22Rv1 (cell line): ENCODE results near the gene GSS.

Experiments
- ZFX ChIP-seq: fragments of 450-650 bp; IDR thresholded peaks from 2 replicates; pipeline ENCODE4 v1.6.1; 2017; ENCODE audit warnings: antibody characterized with exemption, borderline replicate concordance
- TF ChIP-seq, protein P1 (sequence below): fragments of 450-650 bp; IDR thresholded peaks from 2 replicates; pipeline ENCODE4 v1.5.1; 2017; ENCODE audit warnings: mild to moderate bottlenecking

DNA sequence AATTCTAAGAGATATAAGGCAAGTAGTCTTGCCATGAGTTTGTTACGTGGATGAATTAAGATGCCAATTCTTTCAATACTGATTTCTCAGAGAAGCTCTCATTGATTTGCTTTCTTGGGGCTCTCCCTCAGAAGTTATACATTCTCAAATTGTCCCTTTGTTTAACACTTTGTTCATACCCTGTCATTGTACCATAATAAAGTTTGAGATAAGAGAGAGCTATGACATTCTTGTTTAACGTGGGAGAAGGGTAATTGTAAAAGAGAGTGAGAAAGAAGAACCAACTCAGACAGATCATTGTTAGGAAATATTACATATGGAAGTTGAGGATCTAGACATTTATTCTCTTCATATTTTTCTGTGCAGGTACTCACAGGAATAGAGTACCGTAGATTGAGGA lies 60.1 kb downstream of the GSS start:
- no peak for TF ChIP-seq ZFX
- TF ChIP-seq, protein P1, sequence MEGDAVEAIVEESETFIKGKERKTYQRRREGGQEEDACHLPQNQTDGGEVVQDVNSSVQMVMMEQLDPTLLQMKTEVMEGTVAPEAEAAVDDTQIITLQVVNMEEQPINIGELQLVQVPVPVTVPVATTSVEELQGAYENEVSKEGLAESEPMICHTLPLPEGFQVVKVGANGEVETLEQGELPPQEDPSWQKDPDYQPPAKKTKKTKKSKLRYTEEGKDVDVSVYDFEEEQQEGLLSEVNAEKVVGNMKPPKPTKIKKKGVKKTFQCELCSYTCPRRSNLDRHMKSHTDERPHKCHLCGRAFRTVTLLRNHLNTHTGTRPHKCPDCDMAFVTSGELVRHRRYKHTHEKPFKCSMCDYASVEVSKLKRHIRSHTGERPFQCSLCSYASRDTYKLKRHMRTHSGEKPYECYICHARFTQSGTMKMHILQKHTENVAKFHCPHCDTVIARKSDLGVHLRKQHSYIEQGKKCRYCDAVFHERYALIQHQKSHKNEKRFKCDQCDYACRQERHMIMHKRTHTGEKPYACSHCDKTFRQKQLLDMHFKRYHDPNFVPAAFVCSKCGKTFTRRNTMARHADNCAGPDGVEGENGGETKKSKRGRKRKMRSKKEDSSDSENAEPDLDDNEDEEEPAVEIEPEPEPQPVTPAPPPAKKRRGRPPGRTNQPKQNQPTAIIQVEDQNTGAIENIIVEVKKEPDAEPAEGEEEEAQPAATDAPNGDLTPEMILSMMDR, result no peak
